Mucosa of stomach (tissue), 1 donor: Measurements from ENCODE around the gene ITGB1BP2.
"Not testable (repeated sequence)": the region's sequence is repeated elsewhere in the genome, so short reads cannot be mapped to it uniquely, and the experiment has no call there.

Experiments
- H3K27me3 ChIP-seq: one replicate; pipeline ENCODE4 v1.7.0; 2013; ENCODE audit warnings: mild to moderate bottlenecking, low read length; ENCODE audit not compliant: control insufficient read depth, insufficient read depth
- H3K36me3 ChIP-seq: one replicate; pipeline ENCODE4 v1.7.0; 2013; ENCODE audit warnings: low read length; ENCODE audit not compliant: control insufficient read depth, insufficient read depth
- H3K4me1 ChIP-seq: one replicate; pipeline ENCODE4 v1.7.0; 2013; ENCODE audit warnings: mild to moderate bottlenecking, low read length; ENCODE audit not compliant: control insufficient read depth, insufficient read depth
- H3K4me3 ChIP-seq: one replicate; pipeline ENCODE4 v1.7.0; 2013; ENCODE audit warnings: low read length
- H3K9ac ChIP-seq: one replicate; pipeline ENCODE4 v1.7.0; 2013; ENCODE audit warnings: mild to moderate bottlenecking, low read length, moderate library complexity
- H3K9me3 ChIP-seq: one replicate; pipeline ENCODE4 v1.7.0; 2013; ENCODE audit warnings: mild to moderate bottlenecking, low read length, moderate library complexity; ENCODE audit not compliant: control insufficient read depth
- donor health status: Pancreatic carcinoma.

Gene ITGB1BP2

GRCh38 chrX:71283403-71284143 lies 18.0 kb upstream of the ITGB1BP2 start, which contains the start of gene NONO:
TSS of gene NONO (plus strand) at chrX:71283635. CDS start at chrX:71290638, 7,003 bp downstream.
- Histone ChIP-seq H3K9me3 (no peaks in the 10 kb centered on the region), H3K27me3 (no peaks in the 10 kb centered on the region), H3K9ac (peak within 1 kb of the TSS; percentile 95), H3K4me3 (peak within 1 kb of the TSS; percentile 74), H3K4me1 (peaks cover 4% of the 10 kb centered on the region), H3K36me3 (no peaks in the 10 kb centered on the region)

- Histone ChIP-seq H3K9ac (no peak overlapping the region), H3K4me3 (no peak overlapping the region)
Measured at GRCh38 chrX:71285929-71286328, 15.6 kb upstream of the ITGB1BP2 start.

GRCh38 chrX:71291381-71291780 lies 10.2 kb upstream of the ITGB1BP2 start:
- Histone ChIP-seq H3K36me3 (no peaks in the 10 kb centered on the region), H3K27me3 (no peaks in the 10 kb centered on the region), H3K9me3 (no peaks in the 10 kb centered on the region), H3K4me1 (no peaks in the 10 kb centered on the region), H3K4me3 (no peak overlapping the region), H3K9ac (no peak overlapping the region)

More at GRCh38 chrX:71285929-71286328, 15.6 kb upstream of the ITGB1BP2 start:
- no peaks in the 10 kb centered on the region for H3K36me3 ChIP-seq
- H3K27me3 ChIP-seq: no peaks in the 10 kb centered on the region
- H3K9me3 ChIP-seq: no peaks in the 10 kb centered on the region
- peaks cover 4% of the 10 kb centered on the region for H3K4me1 ChIP-seq

- no peak overlapping the region for H3K4me3 ChIP-seq
- no peaks in the 10 kb centered on the region for H3K27me3 ChIP-seq
- H3K36me3 ChIP-seq: no peaks in the 10 kb centered on the region
- H3K9ac ChIP-seq: no peak overlapping the region
- H3K4me1 ChIP-seq: no peaks in the 10 kb centered on the region
- no peaks in the 10 kb centered on the region for H3K9me3 ChIP-seq
Measured at GRCh38 chrX:71292669-71293365, 8.7 kb upstream of the ITGB1BP2 start.

DNA sequence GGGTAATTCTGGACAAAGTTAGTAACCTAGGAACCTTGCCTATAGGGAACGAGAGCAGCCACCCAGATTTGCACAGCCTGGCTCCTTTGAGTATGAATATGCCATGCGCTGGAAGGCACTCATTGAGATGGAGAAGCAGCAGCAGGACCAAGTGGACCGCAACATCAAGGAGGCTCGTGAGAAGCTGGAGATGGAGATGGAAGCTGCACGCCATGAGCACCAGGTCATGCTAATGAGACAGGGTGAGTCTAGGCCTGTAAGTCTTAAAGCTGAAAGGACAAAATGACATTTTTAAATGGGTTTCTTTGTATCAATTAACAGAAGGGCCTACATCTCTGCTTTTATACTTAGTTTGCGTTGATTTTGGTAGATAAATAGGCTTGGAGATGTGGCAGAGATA lies 4.7 kb upstream of the ITGB1BP2 start:
- no peaks in the 10 kb centered on the region for H3K36me3 ChIP-seq
- H3K27me3 ChIP-seq: no peaks in the 10 kb centered on the region
- no peak overlapping the region for H3K4me3 ChIP-seq
- no peaks in the 10 kb centered on the region for H3K4me1 ChIP-seq
- no peak overlapping the region for H3K9ac ChIP-seq
- H3K9me3 ChIP-seq: no peaks in the 10 kb centered on the region

DNA sequence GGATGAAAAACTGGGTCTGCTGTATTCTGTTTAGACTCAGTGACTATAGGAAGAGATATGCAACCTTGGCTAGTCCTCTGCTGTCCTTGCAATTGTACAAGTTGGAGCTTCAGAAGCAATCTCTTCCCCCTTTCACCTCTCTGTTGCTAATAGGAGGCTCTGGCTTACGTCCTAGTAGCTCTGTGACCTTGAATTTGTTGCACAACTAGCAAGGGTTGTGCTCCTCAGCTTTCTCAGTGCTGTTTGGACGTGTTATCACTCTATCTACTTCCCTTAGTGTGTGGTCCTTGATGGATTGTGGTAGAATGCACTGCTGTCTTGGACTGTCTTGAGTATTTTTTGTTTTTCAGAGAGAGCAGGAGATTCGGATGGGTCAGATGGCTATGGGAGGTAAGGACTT lies 3.4 kb upstream of the ITGB1BP2 start:
- Histone ChIP-seq H3K4me1 (no peaks in the 10 kb centered on the region), H3K9ac (no peak overlapping the region), H3K9me3 (no peaks in the 10 kb centered on the region), H3K27me3 (no peaks in the 10 kb centered on the region), H3K36me3 (no peaks in the 10 kb centered on the region), H3K4me3 (no peak overlapping the region)

- H3K4me1 ChIP-seq, H3K27me3 ChIP-seq, H3K9ac ChIP-seq, H3K9me3 ChIP-seq, H3K4me3 ChIP-seq, H3K36me3 ChIP-seq: not testable (repeated sequence)
Measured at GRCh38 chrX:71300064-71300463, 1.5 kb upstream of the ITGB1BP2 start.

GRCh38 chrX:71300495-71300894 lies 1.1 kb upstream of the ITGB1BP2 start:
- H3K36me3 ChIP-seq, H3K27me3 ChIP-seq, H3K4me1 ChIP-seq, H3K9ac ChIP-seq, H3K9me3 ChIP-seq, H3K4me3 ChIP-seq: not testable (repeated sequence)

DNA sequence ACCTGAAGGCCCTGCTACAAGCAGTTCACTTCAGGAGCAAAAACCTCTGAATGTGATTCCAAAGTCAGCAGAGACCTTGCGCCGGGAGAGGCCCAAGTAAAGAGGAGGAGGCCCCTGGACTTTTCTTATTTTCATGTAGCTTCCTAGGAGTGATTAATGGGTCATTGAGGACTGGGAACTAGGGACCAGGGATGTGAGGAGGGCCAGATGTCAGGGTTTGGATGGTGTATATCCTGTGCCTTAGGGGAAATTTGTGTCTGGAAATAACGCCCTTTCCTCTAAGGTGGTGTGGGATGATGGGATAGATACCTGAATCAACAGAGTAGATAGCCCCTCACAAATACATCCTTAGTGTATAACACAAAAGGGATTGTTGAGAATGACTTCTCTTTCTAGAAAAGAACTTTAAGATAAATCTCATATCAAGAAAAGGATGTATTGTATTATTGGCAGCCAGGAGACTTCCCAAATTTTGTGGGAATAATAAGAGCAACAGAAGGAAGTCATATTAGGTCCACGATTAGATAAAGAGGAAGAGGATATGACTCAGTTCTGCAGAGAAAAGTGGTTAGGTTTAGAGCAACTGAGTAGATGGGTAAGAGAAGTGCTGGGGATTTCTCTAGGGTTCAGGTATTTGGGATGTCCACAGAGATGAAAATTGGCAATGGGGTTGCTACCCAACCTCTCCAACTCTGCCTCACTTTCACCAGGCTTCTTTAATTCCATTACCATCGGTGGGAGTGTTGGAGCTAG lies 1.1 kb downstream of the ITGB1BP2 start:
- H3K36me3 ChIP-seq: no peaks in the 10 kb centered on the region
- H3K9me3 ChIP-seq: no peaks in the 10 kb centered on the region
- H3K4me3 ChIP-seq: no peak overlapping the region
- H3K9ac ChIP-seq: no peak overlapping the region
- no peaks in the 10 kb centered on the region for H3K27me3 ChIP-seq
- H3K4me1 ChIP-seq: no peaks in the 10 kb centered on the region

DNA sequence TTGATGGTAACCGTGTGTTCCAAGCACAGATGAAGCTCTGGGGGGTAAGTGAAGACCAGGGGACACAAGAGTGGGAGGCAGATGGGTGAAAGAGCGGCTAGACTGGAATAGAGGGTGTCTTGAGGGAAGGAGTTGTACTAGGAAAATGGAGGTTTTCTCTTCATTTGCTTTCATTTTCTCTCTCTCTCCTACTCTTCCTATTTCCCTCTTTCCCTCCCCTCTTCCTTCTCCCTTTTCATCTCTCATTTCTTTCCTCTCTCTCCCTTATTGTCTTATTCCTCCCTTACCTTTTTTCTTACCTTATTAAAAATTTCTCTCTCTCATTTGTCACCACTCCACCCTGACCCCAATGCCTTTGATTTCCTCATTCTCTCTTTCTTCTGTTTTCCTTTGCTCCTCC lies 3.0 kb downstream of the ITGB1BP2 start:
- Histone ChIP-seq H3K9ac (no peak overlapping the region), H3K4me1 (no peaks in the 10 kb centered on the region), H3K36me3 (no peaks in the 10 kb centered on the region), H3K27me3 (no peaks in the 10 kb centered on the region), H3K4me3 (no peak overlapping the region), H3K9me3 (no peaks in the 10 kb centered on the region)

DNA sequence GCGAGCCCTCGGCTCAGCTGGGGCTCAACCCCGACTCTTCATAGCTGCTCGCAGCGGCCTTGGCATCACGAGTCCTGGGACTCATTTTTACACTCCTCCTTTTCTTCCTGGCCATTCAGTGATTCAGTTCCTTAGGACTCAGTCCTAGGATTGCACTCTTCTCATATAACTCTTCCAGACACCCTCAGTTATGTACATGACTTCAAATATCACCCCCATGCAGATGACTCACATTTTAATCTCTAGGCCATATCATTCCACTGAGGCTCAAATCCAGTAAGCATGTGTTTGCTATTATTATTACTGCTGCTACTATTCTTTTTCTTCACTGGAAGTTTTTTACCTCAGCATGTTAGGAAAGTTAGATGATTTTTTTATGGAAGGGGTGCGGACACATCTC lies 14.4 kb downstream of the ITGB1BP2 start:
- H3K4me1 ChIP-seq: no peaks in the 10 kb centered on the region
- no peak overlapping the region for H3K4me3 ChIP-seq
- H3K27me3 ChIP-seq: no peaks in the 10 kb centered on the region
- H3K9me3 ChIP-seq: no peaks in the 10 kb centered on the region
- no peak overlapping the region for H3K9ac ChIP-seq
- no peaks in the 10 kb centered on the region for H3K36me3 ChIP-seq

DNA sequence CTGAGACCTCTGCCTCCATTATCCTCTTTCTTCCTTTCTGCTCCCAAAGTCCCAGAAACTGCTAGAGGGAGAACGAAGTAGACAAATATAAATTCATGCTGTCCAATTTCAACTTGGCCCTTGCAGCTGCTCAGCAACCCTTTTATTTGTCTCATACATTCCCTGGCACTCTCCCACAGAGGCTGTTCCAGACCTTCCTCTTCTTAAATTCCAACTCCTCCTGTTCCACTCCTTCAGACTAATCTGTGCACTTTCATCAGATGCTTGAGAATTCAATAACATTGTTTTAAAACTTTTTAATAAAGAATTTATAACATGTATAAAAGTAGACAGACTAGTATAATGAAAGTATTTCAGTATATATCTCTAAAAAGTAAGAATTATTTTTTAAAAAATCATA lies 15.4 kb downstream of the ITGB1BP2 start:
- H3K4me3 ChIP-seq, H3K9me3 ChIP-seq, H3K4me1 ChIP-seq, H3K9ac ChIP-seq, H3K36me3 ChIP-seq, H3K27me3 ChIP-seq: not testable (repeated sequence)
